HG02763 (cell line): ENCODE measurements around the gene PCDHB12.
"Not testable (repeated sequence)": the region's sequence is repeated elsewhere in the genome, so short reads cannot be mapped to it uniquely, and the experiment has no call there.

Experiments
- ATAC-seq: cut with Tn5 transposase; IDR thresholded peaks from one replicate; pipeline ENCODE4 v1.9.1; 2021; ENCODE audit warnings: mild to moderate bottlenecking, moderate library complexity; ENCODE audit not compliant: unreplicated experiment

Gene PCDHB12

DNA sequence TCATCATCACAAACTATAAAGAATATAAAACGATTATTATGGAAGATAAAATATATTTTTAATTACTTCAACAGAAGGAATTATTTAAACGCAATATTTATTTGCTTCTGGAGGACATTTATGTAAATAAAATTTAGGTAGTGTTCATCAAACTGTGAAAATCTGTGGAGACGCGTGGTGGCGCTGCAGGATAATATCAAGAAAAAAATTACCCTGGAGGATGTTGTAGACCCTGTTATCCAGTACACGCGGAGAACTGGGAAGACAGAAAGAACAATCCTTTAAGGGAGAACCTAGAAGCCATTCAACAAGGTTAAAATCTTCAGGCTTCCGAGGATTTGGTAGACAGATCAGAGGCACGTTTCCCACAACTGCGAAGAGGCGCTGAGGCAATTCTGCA lies at the start of gene PCDHB12:
TSS of gene PCDHB12 (plus strand) at position 242 of the 400 bp plus-strand sequence. CDS start 189 bp downstream, outside the sequence.
- ATAC-seq = no peak

DNA sequence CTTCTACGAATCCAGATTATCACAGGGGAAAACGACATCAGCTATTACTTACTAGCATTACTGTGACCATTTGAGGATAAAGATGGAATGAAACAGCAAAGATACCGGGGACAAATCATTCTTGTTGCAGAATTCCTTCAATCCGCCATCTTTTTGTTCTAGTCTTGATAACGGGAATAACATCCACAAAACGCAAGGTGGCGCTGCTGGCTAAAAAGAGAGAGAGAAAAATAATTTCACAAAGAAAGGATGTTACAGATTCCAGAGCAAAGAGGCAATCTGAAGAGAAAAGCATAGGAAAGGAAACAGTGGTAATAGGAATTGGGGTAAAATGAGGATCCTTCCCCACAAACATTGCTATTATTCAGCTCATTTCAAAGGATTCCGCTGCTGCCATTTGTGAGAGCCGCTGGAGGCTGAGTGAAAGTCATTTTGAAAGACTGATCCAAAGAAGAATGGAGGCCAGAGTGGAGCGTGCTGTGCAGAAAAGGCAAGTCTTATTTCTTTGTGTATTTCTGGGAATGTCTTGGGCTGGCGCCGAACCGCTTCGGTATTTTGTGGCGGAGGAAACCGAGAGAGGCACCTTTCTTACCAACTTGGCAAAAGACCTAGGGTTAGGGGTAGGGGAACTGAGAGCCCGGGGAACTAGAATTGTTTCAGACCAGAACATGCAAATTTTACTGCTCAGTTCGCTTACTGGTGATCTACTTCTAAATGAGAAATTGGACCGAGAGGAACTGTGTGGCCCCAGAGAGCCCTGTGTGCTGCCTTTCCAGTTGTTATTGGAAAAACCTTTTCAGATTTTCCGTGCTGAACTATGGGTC lies 35.9 kb upstream of the PCDHB12 start, which contains the start of gene PCDHB7:
TSS of gene PCDHB7 (plus strand) at position 264 of the 824 bp plus-strand sequence. CDS start at position 456, 192 bp downstream.
- ATAC-seq = no peak

DNA sequence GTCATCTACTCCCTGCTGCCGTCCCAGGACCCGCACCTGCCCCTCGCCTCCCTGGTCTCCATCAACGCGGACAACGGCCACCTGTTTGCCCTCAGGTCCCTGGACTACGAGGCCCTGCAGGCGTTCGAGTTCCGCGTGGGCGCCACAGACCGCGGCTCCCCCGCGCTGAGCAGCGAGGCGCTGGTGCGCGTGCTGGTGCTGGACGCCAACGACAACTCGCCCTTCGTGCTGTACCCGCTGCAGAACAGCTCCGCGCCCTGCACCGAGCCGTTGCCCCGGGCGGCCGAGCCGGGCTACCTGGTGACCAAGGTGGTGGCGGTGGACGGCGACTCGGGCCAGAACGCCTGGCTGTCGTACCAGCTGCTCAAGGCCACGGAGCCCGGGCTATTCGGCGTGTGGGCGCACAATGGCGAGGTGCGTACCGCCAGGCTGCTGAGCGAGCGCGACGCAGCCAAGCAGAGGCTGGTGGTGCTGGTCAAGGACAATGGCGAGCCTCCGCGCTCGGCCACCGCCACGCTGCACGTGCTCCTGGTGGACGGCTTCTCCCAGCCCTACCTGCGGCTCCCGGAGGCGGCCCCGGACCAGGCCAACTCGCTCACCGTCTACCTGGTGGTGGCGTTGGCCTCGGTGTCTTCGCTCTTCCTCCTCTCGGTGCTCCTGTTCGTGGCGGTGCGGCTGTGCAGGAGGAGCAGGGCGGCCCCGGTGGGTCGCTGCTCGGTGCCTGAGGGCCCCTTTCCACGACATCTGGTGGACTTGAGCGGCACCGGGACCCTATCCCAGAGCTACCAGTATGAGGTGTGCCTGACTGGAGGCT lies 34.0 kb upstream of the PCDHB12 start:
- not testable (repeated sequence) for ATAC-seq

DNA sequence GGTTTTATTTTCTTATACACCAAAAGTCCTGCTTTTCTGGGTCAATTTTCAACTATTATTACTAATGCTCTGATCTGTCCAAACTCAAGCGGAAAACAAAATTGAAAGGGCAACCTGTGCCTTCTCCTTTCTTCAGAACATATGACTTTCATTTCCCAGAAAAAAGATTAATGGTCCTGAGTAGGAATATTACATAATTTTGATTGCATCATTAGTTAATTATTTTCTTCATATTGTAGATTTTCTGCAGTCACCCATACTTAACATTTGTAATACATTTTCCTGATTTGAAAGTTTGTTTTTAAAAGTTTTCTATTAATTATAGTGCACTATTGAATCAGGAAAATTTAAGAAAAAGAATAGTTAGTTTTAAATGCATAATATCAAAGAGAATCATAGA lies 32.6 kb upstream of the PCDHB12 start:
- no peak for ATAC-seq

DNA sequence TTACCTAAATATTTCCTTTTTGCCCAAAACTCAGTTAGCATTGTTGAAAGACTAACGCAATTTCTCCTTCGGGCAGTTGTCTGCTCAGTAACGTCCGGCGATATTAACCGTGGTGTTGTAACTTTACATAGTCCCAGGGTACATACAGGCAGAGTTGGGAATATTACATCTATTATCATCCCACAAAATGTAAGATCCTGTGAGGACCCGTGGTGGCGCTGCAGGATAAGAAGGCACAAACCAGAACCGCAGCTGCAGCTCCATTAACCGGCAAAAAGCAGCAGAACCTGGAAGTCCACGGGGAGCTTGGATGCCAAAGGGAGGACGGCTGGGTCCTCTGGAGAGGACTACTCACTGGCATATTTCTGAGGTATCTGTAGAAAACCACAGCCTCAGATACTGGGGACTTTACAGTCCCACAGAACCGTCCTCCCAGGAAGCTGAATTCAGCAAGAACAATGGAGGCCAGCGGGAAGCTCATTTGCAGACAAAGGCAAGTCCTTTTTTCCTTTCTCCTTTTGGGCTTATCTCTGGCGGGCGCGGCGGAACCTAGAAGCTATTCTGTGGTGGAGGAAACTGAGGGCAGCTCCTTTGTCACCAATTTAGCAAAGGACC lies 30.8 kb upstream of the PCDHB12 start, which contains the start of gene PCDHB8:
TSS of gene PCDHB8 (plus strand) at position 214 of the 615 bp plus-strand sequence. CDS start at position 459, 245 bp downstream.
- not testable (repeated sequence) for ATAC-seq

DNA sequence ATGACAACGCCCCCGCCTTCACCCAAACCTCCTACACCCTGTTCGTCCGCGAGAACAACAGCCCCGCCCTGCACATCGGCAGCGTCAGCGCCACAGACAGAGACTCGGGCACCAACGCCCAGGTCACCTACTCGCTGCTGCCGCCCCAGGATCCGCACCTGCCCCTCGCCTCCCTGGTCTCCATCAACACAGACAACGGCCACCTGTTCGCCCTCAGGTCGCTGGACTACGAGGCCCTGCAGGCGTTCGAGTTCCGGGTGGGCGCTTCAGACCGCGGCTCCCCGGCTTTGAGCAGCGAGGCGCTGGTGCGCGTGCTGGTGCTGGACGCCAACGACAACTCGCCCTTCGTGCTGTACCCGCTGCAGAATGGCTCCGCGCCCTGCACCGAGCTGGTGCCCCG lies 29.1 kb upstream of the PCDHB12 start:
- ATAC-seq = not testable (repeated sequence)

DNA sequence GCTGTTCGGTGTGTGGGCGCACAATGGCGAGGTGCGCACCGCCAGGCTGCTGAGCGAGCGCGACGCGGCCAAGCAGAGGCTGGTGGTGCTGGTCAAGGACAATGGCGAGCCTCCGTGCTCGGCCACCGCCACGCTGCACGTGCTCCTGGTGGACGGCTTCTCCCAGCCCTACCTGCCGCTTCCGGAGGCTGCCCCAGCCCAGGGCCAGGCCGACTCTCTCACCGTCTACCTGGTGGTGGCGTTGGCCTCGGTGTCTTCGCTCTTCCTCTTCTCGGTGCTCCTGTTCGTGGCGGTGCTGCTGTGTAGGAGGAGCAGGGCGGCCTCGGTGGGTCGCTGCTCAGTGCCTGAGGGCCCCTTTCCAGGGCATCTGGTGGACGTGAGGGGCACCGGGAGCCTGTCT lies 28.6 kb upstream of the PCDHB12 start:
- not testable (repeated sequence) for ATAC-seq

DNA sequence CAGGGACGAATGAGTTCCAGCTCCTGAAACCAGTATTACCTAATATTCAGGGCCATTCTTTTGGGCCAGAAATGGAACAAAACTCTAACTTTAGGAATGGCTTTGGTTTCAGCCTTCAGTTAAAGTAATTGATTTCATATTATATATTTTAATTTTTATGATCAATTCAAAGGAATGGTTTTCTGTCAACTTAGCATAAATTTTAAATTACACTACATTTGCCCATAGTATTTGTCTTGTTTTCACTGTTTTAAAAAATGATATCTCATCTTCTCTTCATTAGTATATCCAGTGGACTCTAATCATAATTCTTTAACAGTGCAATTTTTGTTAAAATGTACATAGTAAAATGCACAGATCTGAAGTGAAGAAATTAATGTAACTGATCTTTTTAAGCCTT lies 28.2 kb upstream of the PCDHB12 start:
- no peak for ATAC-seq

DNA sequence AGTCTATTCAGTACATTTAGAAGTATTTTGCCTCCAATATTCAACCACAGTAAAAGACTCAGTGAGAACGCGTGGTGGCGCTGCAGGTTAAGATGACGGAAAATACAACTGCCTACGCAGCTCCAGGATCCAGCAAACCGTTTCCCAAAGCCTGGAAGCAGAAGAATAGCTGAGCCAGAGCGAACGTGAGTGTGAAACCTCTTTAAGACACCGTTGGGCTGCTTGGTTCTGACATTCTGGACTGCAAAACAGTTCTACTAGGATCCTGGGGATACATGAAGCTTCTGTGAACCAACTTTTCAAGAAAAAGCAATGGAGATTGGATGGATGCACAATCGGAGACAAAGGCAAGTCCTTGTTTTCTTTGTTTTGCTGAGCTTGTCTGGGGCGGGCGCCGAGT lies 26.3 kb upstream of the PCDHB12 start, which contains the start of gene PCDHB16:
TSS of gene PCDHB16 (plus strand) at position 140 of the 400 bp plus-strand sequence. CDS start at position 313, 173 bp downstream.
- ATAC-seq = no peak

DNA sequence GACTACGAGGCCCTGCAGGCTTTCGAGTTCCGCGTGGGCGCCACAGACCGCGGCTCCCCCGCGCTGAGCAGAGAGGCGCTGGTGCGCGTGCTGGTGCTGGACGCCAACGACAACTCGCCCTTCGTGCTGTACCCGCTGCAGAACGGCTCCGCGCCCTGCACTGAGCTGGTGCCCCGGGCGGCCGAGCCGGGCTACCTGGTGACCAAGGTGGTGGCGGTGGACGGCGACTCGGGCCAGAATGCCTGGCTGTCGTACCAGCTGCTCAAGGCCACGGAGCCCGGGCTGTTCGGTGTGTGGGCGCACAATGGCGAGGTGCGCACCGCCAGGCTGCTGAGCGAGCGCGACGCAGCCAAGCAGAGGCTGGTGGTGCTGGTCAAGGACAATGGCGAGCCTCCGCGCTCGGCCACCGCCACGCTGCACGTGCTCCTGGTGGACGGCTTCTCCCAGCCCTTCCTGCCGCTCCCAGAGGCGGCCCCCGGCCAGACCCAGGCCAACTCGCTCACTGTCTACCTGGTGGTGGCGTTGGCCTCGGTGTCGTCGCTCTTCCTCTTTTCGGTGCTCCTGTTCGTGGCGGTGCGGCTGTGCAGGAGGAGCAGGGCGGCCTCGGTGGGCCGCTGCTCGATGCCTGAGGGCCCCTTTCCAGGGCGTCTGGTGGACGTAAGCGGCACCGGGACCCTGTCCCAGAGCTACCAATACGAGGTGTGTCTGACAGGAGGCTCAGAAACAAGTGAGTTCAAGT lies 24.2 kb upstream of the PCDHB12 start:
- not testable (repeated sequence) for ATAC-seq

DNA sequence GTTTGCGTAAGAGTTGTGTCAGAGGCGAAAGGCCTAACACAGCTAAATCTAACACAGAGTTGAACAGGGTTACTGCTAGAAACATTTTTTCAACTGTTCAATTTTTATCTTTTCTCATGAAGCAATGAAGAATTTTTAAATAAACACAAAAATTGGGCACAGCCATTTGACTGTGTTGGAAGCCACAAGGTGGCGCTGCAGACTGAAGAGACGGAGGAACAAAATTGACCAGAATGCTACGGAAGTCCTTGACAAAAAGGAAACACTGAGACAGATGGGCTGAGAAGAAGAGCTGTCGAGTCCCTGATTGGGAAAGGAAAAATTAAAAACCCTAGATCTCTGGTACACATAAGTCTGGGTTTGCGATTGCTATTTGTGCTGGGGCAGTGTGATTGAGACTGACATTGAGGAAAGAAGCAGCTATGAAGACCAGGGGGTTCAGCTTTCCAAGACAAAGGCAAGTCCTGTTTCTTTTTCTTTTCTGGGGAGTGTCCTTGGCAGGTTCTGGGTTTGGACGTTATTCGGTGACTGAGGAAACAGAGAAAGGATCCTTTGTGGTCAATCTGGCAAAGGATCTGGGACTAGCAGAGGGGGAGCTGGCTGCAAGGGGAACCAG lies 21.5 kb upstream of the PCDHB12 start, which contains the start of gene PCDHB9:
TSS of gene PCDHB9 (plus strand) at position 265 of the 616 bp plus-strand sequence. CDS start at position 423, 158 bp downstream.
- ATAC-seq = no peak

DNA sequence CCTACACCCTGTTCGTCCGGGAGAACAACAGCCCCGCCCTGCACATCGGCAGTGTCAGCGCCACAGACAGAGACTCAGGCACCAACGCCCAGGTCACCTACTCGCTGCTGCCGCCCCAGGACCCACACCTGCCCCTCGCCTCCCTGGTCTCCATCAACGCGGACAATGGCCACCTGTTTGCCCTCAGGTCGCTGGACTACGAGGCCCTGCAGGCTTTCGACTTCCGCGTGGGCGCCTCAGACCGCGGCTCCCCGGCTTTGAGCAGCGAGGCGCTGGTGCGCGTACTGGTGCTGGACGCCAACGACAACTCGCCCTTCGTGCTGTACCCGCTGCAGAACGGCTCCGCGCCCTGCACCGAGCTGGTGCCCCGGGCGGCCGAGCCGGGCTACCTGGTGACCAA lies 19.8 kb upstream of the PCDHB12 start:
- not testable (repeated sequence) for ATAC-seq

DNA sequence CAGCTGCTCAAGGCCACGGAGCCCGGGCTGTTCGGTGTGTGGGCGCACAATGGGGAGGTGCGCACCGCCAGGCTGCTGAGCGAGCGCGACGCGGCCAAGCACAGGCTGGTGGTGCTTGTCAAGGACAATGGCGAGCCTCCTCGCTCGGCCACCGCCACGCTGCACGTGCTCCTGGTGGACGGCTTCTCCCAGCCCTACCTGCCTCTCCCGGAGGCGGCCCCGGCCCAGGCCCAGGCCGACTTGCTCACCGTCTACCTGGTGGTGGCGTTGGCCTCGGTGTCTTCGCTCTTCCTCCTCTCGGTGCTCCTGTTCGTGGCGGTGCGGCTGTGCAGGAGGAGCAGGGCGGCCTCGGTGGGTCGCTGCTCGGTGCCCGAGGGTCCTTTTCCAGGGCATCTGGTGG lies 19.4 kb upstream of the PCDHB12 start:
- not testable (repeated sequence) for ATAC-seq

DNA sequence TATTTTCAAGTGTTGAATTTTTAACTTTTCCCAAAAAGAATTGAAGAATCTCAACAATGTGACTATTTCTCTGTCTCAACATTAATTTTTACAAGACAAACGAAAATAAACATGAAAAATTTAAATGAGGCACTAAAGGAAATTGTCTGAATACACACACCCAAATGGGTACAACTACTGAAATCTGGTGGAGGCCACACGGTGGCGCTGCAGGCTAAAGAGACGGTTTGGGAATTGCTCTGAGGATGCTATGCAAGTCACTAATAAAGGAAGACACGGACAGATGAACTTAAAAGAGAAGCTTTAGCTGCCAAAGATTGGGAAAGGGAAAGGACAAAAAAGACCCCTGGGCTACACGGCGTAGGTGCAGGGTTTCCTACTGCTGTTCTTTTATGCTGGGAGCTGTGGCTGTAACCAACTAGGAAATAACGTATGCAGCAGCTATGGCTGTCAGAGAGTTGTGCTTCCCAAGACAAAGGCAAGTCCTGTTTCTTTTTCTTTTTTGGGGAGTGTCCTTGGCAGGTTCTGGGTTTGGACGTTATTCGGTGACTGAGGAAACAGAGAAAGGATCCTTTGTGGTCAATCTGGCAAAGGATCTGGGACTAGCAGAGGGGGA lies 16.3 kb upstream of the PCDHB12 start, which contains the start of gene PCDHB10:
TSS of gene PCDHB10 (plus strand) at position 244 of the 616 bp plus-strand sequence. CDS start at position 444, 200 bp downstream.
- ATAC-seq = no peak

DNA sequence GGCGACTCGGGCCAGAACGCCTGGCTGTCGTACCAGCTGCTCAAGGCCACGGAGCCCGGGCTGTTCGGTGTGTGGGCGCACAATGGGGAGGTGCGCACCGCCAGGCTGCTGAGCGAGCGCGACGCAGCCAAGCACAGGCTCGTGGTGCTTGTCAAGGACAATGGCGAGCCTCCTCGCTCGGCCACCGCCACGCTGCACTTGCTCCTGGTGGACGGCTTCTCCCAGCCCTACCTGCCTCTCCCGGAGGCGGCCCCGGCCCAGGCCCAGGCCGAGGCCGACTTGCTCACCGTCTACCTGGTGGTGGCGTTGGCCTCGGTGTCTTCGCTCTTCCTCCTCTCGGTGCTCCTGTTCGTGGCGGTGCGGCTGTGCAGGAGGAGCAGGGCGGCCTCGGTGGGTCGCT lies 14.2 kb upstream of the PCDHB12 start:
- ATAC-seq = not testable (repeated sequence)

DNA sequence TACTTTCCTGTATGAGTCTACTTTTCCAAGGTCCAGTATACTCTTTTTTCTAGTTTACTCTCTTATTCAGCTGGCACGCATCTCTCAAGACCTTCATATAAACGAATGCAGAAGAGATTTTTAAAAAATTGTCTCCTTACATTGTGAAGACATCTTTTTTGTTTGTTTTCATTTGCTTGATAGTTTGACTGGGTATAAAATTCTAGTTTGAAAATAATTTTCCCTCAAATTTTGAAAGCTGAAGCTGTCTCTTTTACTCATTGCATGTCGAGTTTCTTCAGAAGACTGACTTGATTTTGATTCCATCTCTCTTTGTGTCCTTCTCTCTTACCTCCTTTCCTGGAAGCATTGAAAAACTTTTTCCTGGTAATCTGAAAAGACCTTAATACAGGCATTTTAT lies 12.2 kb upstream of the PCDHB12 start:
- no peak for ATAC-seq

DNA sequence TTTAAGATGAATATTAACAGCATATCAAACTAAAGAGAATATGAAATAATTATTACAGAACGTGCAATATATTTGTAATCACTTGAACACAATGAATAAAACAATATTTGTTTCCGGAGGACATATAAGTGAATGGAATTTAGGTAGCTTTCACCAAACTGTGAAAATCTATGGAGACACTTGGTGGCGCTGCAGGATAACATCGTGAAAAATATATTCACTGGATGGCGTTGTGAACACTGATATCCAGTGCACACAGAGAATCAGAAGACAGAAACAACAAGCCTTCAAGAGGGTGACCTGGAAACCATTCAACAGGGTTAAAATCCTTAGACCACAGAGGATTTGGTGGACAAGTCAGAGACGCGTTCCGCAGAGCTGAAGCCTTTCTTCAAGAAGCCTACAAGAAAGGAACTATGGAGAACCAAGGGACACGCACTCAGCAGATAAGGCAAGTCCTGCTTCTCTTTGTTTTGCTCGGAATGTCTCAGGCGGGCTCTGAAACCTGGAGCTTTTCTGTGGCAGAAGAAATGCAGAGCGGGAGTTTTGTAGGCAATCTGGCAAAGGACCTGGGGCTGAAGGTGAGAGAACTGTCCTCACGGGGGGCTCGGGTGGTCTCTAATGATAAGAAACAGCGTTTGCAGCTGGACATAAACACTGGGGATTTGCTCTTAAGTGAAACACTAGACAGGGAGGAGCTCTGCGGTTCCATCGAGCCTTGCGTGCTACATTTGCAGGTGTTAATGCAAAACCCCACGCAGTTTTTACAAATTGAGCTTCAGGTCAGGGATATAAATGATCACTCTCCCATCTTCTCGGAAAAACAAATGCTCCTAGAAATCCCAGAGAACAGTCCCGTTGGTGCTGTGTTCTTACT lies 8.9 kb upstream of the PCDHB12 start, which contains the start of gene PCDHB11:
TSS of gene PCDHB11 (plus strand) at position 269 of the 877 bp plus-strand sequence. CDS start at position 417, 148 bp downstream.
- no peak for ATAC-seq

DNA sequence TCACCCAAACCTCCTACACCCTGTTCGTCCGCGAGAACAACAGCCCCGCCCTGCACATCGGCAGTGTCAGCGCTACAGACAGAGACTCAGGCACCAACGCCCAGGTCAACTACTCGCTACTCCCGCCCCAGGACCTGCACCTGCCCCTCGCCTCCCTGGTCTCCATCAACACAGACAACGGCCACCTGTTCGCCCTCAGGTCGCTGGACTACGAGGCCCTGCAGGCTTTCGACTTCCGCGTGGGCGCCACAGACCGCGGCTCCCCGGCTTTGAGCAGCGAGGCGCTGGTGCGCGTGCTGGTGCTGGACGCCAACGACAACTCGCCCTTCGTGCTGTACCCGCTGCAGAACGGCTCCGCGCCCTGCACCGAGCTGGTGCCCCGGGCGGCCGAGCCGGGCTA lies 7.4 kb upstream of the PCDHB12 start:
- ATAC-seq = not testable (repeated sequence)
